GM18909 (cell line): ENCODE results near the gene KCNA3.

ENCODE experiments used
- ATAC-seq: cut with Tn5 transposase; IDR thresholded peaks from one replicate; pipeline ENCODE4 v1.9.1; 2021; ENCODE audit warnings: mild to moderate bottlenecking; ENCODE audit not compliant: unreplicated experiment, poor library complexity

KCNA3 gene

GRCh38 chr1:110674337-110675059, at the start of gene KCNA3:
Gene KCNA3 (minus strand): TSS chr1:110674940. CDS start chr1:110674809, 131 bp downstream.
- peak; percentile 33 for ATAC-seq

DNA sequence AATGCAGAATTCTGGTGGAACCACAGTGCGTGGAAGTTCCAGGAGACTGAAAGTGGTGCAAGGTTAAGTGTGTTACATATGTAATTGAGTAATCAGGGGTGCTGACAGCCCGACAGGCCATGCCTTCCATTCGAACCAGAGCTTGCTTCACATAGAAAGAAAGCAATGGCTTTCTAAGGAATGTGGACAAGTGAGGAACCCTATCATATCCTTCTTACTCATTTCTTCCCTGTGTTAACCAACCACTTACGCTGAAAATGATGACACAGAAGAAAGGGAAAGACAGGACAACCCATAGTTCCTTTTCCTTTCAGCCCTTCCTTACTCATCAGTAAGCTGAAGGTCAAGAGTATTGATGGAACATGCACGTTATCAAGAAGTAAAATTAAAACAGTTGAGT, 48.1 kb upstream of the KCNA3 start:
- ATAC-seq: no peak

DNA sequence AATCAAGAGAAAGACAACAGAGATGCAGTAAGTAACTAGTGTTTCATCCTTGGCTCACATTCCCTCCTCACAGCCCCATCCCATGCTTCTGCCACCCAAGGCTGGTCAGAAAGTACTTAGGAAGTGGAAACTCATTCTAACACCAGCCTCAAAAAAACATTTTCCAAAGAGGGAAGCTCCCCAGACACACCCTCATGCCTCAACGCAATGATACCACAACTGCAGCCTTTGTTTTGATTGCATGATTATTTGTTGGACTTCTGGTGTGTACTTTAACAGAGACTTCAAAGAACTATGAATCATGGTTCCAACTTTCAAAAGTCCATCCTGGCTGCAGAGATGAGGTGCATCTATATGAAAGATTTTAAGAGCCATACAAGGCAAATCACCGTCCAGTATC, 45.2 kb upstream of the KCNA3 start:
- ATAC-seq: no peak

DNA sequence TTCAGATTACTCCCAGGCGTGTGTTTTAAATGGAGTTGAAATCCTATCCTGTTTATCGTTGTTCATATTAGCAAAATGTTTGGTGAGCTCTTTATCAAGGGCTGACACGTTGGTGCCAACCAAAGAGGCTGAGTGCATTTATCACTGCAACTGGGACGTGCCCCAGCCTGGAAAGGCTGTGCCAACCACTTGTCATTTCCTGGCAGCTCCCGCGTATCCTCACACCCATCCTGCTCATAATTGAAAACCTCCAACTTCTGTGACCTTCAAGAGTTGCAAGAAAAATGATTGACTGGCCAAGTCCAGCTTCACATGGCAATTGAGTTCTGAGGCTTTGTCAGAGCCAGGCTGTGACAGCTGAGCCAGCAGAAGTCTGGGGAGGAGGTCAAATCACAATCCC, 43.7 kb upstream of the KCNA3 start:
- ATAC-seq: no peak

- no peak for ATAC-seq
Measured at GRCh38 chr1:110717179-110717578, 42.4 kb upstream of the KCNA3 start.

- ATAC-seq: no peak
Measured at GRCh38 chr1:110714374-110714995, 39.7 kb upstream of the KCNA3 start.

GRCh38 chr1:110713221-110713620, 38.5 kb upstream of the KCNA3 start:
- ATAC-seq: no peak

DNA sequence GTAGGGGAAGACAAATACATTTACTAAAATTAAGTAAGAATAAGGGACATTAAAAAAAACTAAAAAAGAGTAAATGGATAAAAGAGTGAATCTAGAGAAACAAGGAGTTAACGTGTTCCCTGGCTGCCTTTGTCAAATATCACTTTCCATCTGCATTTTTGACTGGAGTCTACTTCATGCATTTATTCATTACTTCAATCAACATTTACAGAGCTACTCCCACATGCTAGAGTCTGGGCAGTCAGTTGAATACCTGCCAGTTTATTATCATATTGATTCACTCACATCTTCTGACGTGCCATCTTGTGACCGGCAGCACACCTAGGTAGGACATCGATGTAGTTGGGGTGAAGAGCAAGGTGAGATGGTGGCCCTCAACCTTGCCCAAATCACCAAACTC, 35.6 kb upstream of the KCNA3 start:
- ATAC-seq: no peak

DNA sequence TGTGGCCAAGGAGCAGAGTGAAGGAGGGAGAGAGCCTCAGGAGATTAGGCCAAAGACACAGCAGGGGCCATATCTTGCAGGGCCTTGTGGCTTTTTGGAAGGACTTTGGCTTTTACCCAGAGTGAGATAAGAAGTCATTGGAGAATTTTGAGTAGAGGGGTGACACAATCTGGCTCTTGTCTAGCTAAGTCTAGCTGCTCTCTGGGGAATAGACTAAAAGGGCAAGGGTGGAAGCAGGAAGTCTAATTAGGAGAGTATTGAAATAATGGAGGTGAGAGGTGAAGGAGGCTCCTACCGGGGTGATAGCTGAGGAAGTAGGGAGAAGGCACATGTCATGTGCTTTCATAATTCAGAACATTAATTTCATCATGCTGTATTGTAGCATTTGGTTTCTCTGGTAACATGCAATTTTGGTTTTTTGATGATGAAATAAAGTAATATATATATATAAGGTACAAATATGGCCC, 34.3 kb upstream of the KCNA3 start:
- ATAC-seq: no peak

- ATAC-seq: no peak
Measured at GRCh38 chr1:110707232-110707631, 32.5 kb upstream of the KCNA3 start.

GRCh38 chr1:110706621-110707020, 31.9 kb upstream of the KCNA3 start:
- no peak for ATAC-seq

- ATAC-seq: no peak
Measured at GRCh38 chr1:110702260-110702659, 27.5 kb upstream of the KCNA3 start.

DNA sequence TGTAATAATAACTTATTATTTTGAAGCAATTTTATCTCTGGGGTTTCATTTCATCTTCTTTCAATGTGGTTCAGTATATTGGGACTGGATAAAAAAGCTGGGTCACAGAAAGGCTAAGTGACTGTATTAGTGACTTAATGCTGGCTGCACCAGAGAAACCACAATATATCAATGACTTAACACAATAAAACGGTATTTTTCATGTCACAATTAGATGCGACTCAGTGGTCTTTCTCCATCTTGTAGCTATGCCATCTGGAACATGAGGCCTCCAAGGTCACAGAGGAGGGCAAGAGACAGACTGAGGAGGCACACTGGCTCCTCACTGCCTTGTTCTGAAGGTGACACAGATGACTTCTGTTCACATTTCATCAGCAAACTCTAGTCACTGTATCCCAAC, 26.0 kb upstream of the KCNA3 start:
- ATAC-seq: no peak

DNA sequence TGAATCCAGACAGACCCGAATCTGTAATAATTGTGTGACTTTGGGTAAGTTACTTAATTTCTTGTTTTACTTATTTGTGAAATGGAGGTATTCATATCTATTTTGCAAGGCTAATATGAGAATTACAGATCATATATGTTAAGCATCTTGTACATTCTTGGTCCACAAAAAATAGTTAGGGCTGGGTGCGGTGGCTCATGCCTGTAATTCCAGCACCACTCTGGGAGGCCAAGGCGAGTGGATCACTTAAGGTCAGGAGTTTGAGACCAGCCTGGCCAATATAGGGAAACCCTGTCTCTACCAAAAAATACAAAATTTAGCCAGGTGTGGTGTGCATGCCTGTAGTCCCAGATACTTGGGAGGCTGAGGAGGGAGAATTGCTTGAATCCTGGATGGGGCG, 22.9 kb upstream of the KCNA3 start:
- ATAC-seq: no peak

DNA sequence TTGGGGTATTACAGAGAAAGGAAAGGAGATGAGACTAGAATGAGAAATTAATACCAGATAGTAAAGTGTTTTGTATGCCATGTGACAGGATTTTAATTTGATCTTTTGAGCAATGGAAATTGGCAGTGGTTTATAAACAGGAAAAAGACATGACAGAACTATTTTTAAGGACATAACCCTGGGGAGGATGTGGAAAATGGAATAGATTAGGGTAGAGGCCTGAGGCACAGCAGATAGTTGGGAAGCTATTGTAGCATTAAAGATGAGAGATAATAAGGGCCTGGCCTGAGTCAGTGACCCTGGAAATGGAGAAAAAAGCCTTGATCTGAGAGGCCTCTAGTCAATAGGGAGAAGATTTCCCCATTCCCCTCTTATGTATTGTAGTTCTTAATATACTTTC, 22.1 kb upstream of the KCNA3 start:
- ATAC-seq: no peak

DNA sequence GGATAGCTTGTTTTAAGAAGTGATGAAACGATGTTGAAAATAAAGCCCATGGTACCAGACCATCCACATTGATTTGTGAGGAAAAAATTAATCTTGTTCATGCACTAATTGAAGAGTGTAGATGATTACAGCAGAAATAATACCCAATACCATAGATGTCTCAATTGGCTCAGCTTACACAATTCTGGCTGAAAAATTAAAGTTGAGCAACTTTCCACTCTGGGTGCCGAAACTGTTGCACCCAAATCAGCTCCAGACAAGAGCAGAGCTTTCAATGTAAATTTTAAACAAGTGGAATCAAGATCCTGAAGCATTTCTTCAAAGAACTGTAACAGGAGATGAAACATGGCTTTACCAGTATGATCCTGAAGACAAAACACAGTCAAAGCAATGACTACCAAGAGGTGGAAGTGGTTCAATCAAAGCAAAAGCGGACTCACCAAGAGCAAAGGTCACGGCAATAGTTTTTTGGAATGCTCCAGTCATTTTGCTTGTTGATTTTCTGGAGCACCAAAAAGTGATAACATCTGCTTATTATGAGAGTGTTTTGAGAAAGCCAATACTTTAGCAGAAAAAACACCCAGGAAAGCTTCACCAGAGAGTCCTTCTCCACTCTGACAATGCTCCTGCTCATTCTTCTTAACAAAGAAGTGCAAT, 16.1 kb upstream of the KCNA3 start:
- ATAC-seq: no peak

DNA sequence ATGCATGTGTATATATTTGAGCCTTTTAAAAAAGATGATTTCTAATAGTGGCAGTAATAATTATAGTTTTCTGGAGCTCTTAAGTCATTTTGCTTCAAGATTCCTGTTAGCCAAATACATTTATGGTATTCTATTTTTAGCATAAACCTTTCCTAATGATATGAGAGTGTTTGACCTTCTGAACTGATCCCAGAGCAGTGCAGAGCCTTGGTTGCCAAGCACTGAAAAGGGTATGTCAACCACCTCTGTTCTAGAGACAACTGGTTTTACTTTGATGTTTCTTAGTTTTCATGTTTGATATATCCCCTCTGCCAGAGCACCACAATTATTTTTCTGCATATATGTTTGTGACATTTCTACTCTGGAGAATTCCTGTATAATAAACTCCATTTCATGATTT, 15.1 kb upstream of the KCNA3 start:
- no peak for ATAC-seq

GRCh38 chr1:110688514-110688913, 13.8 kb upstream of the KCNA3 start:
- ATAC-seq: no peak

GRCh38 chr1:110687250-110687649, 12.5 kb upstream of the KCNA3 start:
- no peak for ATAC-seq

DNA sequence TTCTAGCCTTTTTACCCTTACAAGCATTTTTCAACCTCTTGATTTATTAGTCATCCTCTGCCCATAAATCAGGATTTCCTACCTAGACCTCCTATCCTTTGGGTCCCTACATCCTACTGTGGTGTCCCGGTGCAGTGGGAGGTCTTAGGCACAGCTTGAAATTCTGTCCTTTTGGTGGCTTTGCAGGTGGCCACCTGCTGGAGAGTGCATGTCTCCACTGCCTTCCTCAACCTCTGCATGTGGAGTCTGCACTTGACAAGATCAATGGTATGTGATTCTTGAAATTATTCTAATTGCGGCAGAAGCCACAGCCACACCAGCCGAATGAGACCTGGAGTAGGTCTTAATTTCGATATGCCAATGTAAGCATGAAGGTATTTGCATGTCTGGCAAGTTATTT, 11.4 kb upstream of the KCNA3 start:
- no peak for ATAC-seq

- no peak for ATAC-seq
Measured at GRCh38 chr1:110684491-110684890, 9.8 kb upstream of the KCNA3 start.

DNA sequence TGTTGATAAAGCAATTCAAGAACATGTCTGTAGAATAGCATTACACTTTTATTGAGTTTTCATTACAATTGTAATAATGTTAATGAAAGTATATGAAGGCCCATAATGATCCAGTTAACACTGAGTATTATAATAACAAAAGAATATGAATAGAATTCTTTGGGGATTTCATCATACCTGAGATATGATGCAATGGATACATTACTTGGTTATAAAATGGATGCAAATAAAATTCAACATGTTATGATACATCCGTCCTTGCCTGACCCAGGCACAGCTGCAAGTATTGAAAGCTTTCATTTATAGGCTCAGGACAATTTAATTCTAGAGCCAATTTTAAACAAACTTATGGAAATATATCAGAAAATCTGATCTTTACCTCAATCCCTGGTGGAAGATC, 8.2 kb upstream of the KCNA3 start:
- no peak for ATAC-seq
